MCF 10A (cell line): Measurements from ENCODE around the gene RETN. TPM values are rescaled to one million over a fixed set of nuclear protein-coding genes. Genes with fewer than 3 reads are reported as not detected.

Experiments
- Bru-seq: library from RNA; stranded (reverse); fragments of 400-500 nt; gene quantifications from one replicate; lab custom pipeline; 2021; lab: Mats Ljungman, UMichigan
- BruChase-seq, 2 experiments: library from RNA; stranded (reverse); fragments of 400-500 nt; gene quantifications; one replicate each; lab custom pipeline; 2021; lab: Mats Ljungman, UMichigan
- BruUV-seq: library from RNA; stranded (reverse); fragments of 400-500 nt; replicated peaks from 2 replicates; lab custom pipeline; 2021; lab: Mats Ljungman, UMichigan
- CTCF ChIA-PET: fragments of 300-600 bp; sonication (Branson Sonifier 250); formaldehyde crosslinking; extraction: SDS; loops from one replicate; lab custom pipeline; 2021; ENCODE audit warnings: antibody characterized with exemption, inconsistent platforms; lab: Yijun Ruan, JAX
- POLR2A ChIA-PET: fragments of 300-600, 350-650 bp; sonication (Branson Sonifier 250); formaldehyde crosslinking; extraction: SDS; loops from one replicate; lab custom pipeline; 2020; ENCODE audit warnings: antibody characterized with exemption, inconsistent platforms; lab: Yijun Ruan, JAX
- DNase-seq: peaks from one replicate; pipeline ENCODE4 v3.0.0-alpha.2; 2018; ENCODE audit not compliant: unreplicated experiment
- H3K27ac Mint-ChIP-seq: one replicate; pipeline ENCODE4 v1.8.0; 2022; ENCODE audit warnings: mild to moderate bottlenecking, low read depth, mixed read lengths; ENCODE audit not compliant: unreplicated experiment
- H3K27me3 Mint-ChIP-seq: one replicate; pipeline ENCODE4 v1.8.0; 2022; ENCODE audit warnings: mixed read lengths; ENCODE audit not compliant: insufficient read depth, unreplicated experiment
- H3K36me3 Mint-ChIP-seq: one replicate; pipeline ENCODE4 v1.8.0; 2022; ENCODE audit warnings: mild to moderate bottlenecking, moderate library complexity, mixed read lengths; ENCODE audit not compliant: insufficient read depth, unreplicated experiment
- H3K4me1 Mint-ChIP-seq: one replicate; pipeline ENCODE4 v1.8.0; 2022; ENCODE audit warnings: mixed read lengths; ENCODE audit not compliant: insufficient read depth, unreplicated experiment
- H3K4me3 Mint-ChIP-seq: one replicate; pipeline ENCODE4 v1.8.0; 2022; ENCODE audit warnings: mild to moderate bottlenecking, moderate library complexity, mixed read lengths; ENCODE audit not compliant: unreplicated experiment
- H3K9me3 Mint-ChIP-seq: one replicate; pipeline ENCODE4 v1.8.0; 2022; ENCODE audit warnings: mixed read lengths; ENCODE audit not compliant: unreplicated experiment
- CTCF ChIP-seq: fragments of 200-600 bp; IDR thresholded peaks from one replicate; pipeline ENCODE4 v1.8.0; 2022; ENCODE audit warnings: antibody characterized with exemption, mild to moderate bottlenecking; ENCODE audit not compliant: unreplicated experiment
- intact Hi-C: fragments of 100-400 bp; cut with micrococcal nuclease; formaldehyde crosslinking; loops from 2 replicates; pipeline ENCODE4 v1.14.1; 2022
- long read RNA-seq: library from polyadenylated mRNA; stranded (forward); transcript quantifications from one replicate; pipeline ENCODE4 v2.0.0, GENCODE V29; 2022
- total RNA-seq: library from RNA; stranded (reverse); gene quantifications from 2 replicates; pipeline ENCODE4 v1.2.3, GENCODE V29; 2022

The RETN gene
- not detected in 2 replicates for total RNA-seq
- Bru-seq, nascent RNA = not detected
- not detected for BruChase-seq, experiment 1, labeled RNA remaining after a 6-hour chase
- not detected for BruChase-seq, experiment 2, labeled RNA remaining after a 2-hour chase
- long read RNA-seq = 0 reads

- ChIA-PET CTCF (interaction anchor here (0.6 to 2.0 kb wide), 3 partner anchors 12 to 131 kb away, joined by 4 to 6 read pairs (median 4); partner anchors contain the start of gene TRAPPC5), POLR2A (interaction anchor here (0.9 kb wide), 1 partner anchor 24 kb away, joined by 3 read pairs; no protein-coding TSS in a partner anchor)
- no peak for TF ChIP-seq CTCF
- no peaks in the 10 kb centered on the region for H3K9me3 Mint-ChIP-seq
- no peaks in the 10 kb centered on the region for H3K36me3 Mint-ChIP-seq
- no peak for DNase-seq
- intact Hi-C loops = no loop called here
- H3K4me1 Mint-ChIP-seq = no peaks in the 10 kb centered on the region
- no peak within 1 kb of the TSS for H3K4me3 Mint-ChIP-seq
- BruUV-seq = no TSS peak
- H3K27ac Mint-ChIP-seq = no peak within 1 kb of the TSS
- H3K27me3 Mint-ChIP-seq = peaks cover 22% of the 10 kb centered on the region
Observed at GRCh38 chr19:7668842-7669241, at the start of gene RETN. TSS of gene RETN (plus strand) at chr19:7669049. CDS start at chr19:7669327, 278 bp downstream.

- ChIA-PET CTCF (interaction anchor here (0.5 to 2.4 kb wide), 4 partner anchors 11 to 266 kb away, joined by 3 to 13 read pairs (median 3); no protein-coding TSS in a partner anchor), POLR2A (interaction anchor here (0.7 to 3.9 kb wide), 11 partner anchors 10 to 830 kb away, joined by 3 to 41 read pairs (median 4); partner anchors contain the start of genes MAP2K7, PET100, TRAPPC5 and XAB2)
- intact Hi-C loops = no loop called here
- DNase-seq = no peak
- no TSS peak for BruUV-seq
- H3K4me1 Mint-ChIP-seq = peaks cover 15% of the 10 kb centered on the region
- H3K27ac Mint-ChIP-seq = no peak overlapping the region
- H3K4me3 Mint-ChIP-seq = no peak overlapping the region
- peaks cover 75% of the 10 kb centered on the region for H3K36me3 Mint-ChIP-seq
- H3K9me3 Mint-ChIP-seq = no peaks in the 10 kb centered on the region
- no peak for TF ChIP-seq CTCF
- no peaks in the 10 kb centered on the region for H3K27me3 Mint-ChIP-seq
Observed at GRCh38 chr19:7619671-7620441, 49.0 kb upstream of the RETN start.

- DNase-seq = no peak
- intact Hi-C loops = no loop called here
- Mint-ChIP-seq H3K27ac (no peak overlapping the region), H3K36me3 (peaks cover 83% of the 10 kb centered on the region), H3K4me3 (no peak overlapping the region), H3K9me3 (no peaks in the 10 kb centered on the region), H3K4me1 (peaks cover 15% of the 10 kb centered on the region), H3K27me3 (no peaks in the 10 kb centered on the region)
- CTCF ChIA-PET = interaction anchor here (1.4 kb wide), 1 partner anchor 266 kb away, joined by 3 read pairs; no protein-coding TSS in a partner anchor
- TF ChIP-seq CTCF = no peak
- POLR2A ChIA-PET = interaction anchor here (1.2 to 3.9 kb wide), 5 partner anchors 9 to 280 kb away, joined by 3 to 41 read pairs (median 10); partner anchors contain the start of genes PET100 and XAB2
- TSS peak; percentile 37 for BruUV-seq
Observed at GRCh38 chr19:7620442-7621412, 48.1 kb upstream of the RETN start.
